ENCODE measurements around the gene NFIA.

Gene NFIA

GRCh38 chr1:61225478-61225877 is 143.1 kb downstream of the NFIA start:
- FAIRE-seq: no peak

GRCh38 chr1:61226791-61227567 is 144.6 kb downstream of the NFIA start:
- no peak for FAIRE-seq

- no peak for FAIRE-seq
Observed at GRCh38 chr1:61227857-61228550, 145.6 kb downstream of the NFIA start.

- FAIRE-seq: no peak
Observed at GRCh38 chr1:61230523-61230922, 148.2 kb downstream of the NFIA start.

- FAIRE-seq: no peak
Observed at GRCh38 chr1:61231795-61232194, 149.4 kb downstream of the NFIA start.

- FAIRE-seq: no peak
Observed at GRCh38 chr1:61233121-61233660, 150.8 kb downstream of the NFIA start.

- FAIRE-seq: no peak
Observed at GRCh38 chr1:61234587-61234919, 152.2 kb downstream of the NFIA start.

GRCh38 chr1:61237147-61237546 is 154.8 kb downstream of the NFIA start:
- no peak for FAIRE-seq

- FAIRE-seq: no peak
Observed at GRCh38 chr1:61237659-61238358, 155.4 kb downstream of the NFIA start.

GRCh38 chr1:61238359-61238665 is 156.0 kb downstream of the NFIA start:
- no peak for FAIRE-seq

- no peak for FAIRE-seq
Observed at GRCh38 chr1:61240878-61241277, 158.5 kb downstream of the NFIA start.

GRCh38 chr1:61241411-61241838 is 159.1 kb downstream of the NFIA start:
- no peak for FAIRE-seq

GRCh38 chr1:61241973-61242381 is 159.6 kb downstream of the NFIA start:
- no peak for FAIRE-seq

GRCh38 chr1:61244114-61244513 is 161.8 kb downstream of the NFIA start:
- FAIRE-seq: no peak

GRCh38 chr1:61245696-61246400 is 163.5 kb downstream of the NFIA start:
- FAIRE-seq: no peak

- no peak for FAIRE-seq
Observed at GRCh38 chr1:61247051-61247825, 164.9 kb downstream of the NFIA start.

- no peak for FAIRE-seq
Observed at GRCh38 chr1:61247881-61248752, 165.8 kb downstream of the NFIA start.

- no peak for FAIRE-seq
Observed at GRCh38 chr1:61250933-61251332, 168.6 kb downstream of the NFIA start.

GRCh38 chr1:61253059-61253735 is 170.8 kb downstream of the NFIA start:
- no peak for FAIRE-seq

GRCh38 chr1:61253912-61254633 is 171.7 kb downstream of the NFIA start:
- no peak for FAIRE-seq

All from TTC549 (cell line).